Non-pigmented ciliary epithelial cell (primary cell): ENCODE measurements around the gene LENG8.

Experiments
- DNase-seq: peaks from one replicate; pipeline ENCODE4 v3.0.0-alpha.2; 2010; ENCODE audit warnings: low read depth

LENG8 gene

DNA sequence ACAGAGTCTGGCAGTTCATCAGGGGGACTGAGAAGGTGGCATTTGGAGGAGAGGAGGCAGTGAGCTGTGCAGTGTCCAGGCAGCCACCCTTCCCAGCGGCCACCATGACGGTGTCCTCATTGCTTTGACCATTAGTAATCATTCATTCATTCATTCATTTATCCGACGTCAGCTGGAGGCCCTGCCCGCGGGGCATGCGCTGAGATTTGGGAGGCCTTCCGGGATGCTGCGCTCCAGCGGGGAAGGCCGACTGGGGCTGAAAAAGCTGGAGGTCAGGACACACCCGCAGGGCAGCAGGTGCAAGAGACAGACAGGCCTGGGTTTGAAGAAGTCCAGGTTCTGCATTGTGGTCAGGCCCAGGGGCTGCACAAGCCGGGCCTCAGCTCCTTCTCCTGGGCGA, 24.8 kb upstream of the LENG8 start:
- no peak for DNase-seq

DNA sequence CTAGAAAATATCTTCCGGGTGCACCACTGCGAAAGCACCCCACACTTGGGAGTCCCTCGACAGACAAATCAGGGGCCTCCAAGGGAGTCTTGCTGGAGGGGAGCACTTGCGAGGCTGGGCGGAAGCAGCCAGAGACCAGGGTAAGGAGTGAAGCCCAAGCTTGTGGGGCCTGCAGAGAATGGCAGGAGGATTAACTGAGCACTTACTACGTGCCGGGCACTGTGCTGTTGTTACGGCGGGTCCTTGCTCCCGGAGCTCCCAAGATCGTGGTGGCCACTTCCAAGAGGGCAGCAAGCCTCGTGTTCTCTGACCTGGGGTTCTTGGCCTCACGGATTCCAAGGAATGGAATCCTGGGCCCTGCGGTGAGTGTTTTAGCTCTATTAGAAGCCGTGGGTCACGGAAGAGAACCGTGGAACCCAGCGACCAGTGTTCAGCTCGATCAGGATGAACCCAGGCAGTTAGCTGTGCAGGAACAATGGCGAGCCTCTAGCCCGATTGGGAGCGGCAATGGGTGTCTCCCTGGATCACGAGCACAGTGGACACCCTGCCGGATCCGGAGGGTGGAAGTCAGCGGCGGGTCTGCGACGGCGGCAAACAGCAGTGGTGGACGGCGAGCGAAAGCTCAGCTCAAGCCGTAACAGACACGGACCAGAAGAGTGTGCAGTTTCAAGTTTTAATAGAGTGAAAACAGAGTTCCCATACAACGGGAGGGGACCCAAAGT, 24.2 kb upstream of the LENG8 start:
- DNase-seq = no peak

DNA sequence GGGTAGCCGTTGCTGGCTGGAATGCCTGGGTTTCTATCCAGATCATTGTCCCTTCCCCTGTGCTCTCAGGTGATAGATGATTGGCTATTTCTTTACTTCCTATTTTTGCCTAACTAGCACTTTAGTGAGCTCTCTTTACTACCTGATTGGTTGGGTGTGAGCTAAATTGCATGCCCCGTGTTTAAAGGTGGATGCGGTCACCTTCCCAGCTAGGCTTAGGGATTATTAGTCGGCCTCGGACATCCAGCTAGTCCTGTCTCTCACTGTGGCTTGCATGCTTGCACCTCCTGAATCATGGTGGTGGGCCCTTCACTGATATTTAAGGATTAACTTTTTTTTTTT, 23.6 kb upstream of the LENG8 start:
- no peak for DNase-seq

- DNase-seq = no peak
Measured at GRCh38 chr19:54426291-54426931, 22.6 kb upstream of the LENG8 start.

DNA sequence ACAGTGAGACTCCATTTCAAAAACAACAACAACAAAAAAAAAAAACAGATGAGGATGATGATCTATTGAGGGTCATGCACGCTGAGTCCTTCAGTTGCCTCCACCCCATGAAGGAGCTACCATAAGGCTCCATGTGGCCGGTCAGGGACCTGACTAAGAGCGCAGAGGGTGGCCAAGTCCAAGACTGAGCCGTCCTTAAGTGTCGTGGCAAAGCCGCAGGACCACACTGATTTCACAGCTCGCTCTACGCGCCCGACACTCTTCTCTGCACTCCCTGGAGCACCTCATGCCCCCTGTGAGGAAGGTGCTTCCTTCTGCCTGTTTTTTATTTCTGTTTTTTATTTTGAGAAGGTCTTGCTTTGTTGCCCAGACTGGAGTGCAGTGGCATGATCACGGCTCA, 21.4 kb upstream of the LENG8 start:
- no peak for DNase-seq

DNA sequence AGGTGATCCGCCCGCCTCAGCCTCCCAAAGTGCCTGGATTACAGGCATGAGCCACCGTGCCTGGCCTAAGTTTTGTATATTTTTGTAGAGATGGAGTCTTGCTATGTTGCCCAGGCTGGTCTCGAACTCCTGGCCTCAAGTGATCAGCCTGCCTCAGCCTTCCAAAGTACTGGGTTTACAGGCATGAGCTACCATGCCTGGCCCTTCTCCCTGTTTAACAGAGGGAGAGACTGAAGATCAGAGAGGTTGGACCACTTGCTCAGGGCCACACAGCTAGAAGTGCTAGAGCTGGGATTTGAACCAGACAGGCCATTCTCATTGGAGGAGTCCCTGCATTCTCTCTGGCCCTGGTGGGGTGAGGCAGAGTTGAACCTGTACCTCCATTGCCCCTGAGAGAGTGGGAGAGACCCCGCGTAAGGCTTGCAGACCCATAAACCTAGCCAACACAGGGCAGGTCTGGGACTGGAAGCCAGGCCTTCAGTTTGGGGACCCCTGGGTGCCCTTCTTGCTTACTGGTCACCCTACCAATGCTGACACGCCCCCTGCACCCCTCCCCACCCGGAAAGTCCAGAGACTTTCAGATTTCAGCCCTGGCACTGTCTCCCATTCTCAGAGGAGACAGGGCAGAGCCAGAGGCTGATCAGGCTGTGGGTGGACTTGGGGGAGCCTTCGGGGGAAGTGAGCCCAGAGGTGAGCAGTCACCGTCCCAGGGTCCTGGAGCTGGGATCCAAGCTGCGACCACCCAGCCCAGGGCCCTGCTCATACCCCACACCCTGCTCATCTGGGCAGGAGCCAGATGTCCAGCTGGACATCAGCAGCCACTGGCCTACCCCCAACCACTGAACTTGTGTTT, 20.4 kb upstream of the LENG8 start:
- DNase-seq = no peak

GRCh38 chr19:54429176-54429495, 19.9 kb upstream of the LENG8 start:
- no peak for DNase-seq

DNA sequence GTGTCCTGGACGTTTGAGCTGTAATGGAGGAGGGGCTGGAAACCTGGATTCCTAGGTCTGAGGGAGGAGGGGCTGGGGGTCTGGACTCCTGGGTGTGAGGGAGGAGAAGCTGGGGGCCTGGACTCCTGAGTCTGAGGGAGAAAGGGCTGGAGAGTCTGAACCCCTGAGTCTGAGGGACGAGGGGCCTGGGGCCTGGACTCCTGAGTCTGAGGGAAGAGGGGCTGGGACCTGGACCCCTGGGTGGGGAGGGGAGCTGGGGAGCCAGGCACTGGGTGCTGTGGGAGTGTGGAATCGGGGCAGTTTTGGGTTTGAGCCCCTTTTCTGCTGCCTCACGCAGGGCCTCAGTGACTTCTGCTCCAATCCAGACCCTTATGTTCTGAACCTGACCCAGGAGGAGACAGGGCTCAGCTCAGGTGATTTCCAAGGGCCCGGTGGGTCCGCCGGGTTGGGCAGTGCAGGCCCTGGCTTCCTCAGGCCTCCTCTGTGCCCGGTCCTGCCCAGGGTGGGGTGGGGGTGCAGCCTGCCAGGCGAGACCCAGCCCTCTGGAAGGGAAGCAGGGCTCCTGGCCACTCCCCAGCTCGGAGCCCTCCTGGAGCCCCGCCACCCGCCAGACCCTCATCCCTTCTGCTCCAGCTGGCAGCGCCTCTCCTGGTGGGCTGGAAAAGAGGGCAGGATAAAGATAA, 19.3 kb upstream of the LENG8 start:
- no peak for DNase-seq

- no peak for DNase-seq
Measured at GRCh38 chr19:54430306-54431254, 18.4 kb upstream of the LENG8 start.

GRCh38 chr19:54431255-54431838, 17.7 kb upstream of the LENG8 start:
- DNase-seq = no peak

GRCh38 chr19:54432144-54432738, 16.8 kb upstream of the LENG8 start:
- no peak for DNase-seq

GRCh38 chr19:54433697-54434096, 15.3 kb upstream of the LENG8 start:
- DNase-seq = no peak

GRCh38 chr19:54434112-54434872, 14.7 kb upstream of the LENG8 start:
- no peak for DNase-seq

DNA sequence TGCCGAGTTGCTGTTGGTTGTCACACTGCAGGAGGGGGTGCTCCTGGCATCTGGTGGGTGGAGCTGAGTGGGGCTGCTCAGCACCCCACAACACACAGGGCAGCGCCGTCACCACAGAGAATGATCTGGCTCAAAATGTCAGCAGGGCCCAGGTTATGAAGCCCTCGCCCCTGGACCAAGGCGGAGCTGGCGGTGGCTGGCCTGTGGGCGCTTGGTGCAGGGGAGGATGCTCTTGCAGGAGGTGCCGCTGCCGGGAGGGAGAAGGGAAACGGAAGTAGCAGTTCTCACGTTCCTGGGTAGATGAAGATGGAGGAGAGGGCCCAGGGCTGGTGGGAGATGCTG, 14.2 kb upstream of the LENG8 start:
- no peak for DNase-seq

- DNase-seq = no peak
Measured at GRCh38 chr19:54435551-54436016, 13.4 kb upstream of the LENG8 start.

GRCh38 chr19:54436031-54436523, 12.9 kb upstream of the LENG8 start:
- no peak for DNase-seq

GRCh38 chr19:54436628-54437252, 12.3 kb upstream of the LENG8 start:
- no peak for DNase-seq

DNA sequence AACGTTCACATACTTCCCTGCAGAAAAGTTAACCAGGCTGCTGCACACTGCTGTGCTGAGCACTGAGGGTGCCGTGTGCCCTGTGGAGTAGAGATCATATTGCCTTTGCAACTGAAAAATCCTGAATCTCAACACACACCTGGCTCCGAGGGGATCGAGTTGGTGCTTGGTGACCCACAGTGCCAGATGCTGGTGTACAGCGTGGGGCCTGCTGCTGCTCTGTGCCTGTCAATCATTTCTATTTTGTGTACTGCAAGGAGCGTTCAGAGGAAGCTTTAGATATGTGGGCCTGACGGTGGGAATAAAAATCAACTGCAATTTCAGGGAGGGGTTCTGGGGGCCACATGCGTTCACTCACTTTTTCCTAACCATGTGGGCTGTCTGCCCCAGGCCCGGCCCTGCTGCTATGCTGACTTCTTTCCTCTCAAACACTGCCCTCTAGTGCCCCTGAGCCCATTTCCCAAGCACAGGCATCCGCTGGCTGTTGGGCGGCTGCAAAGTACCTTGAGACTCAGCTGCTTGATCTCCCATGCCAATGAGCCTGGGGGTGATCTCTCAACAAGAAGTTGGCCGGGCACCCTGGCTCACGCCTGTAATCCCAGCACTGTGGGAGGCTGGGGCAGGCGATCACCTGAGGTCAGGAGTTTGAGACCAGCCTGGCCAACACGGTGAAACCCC, 9.7 kb upstream of the LENG8 start:
- no peak for DNase-seq

DNA sequence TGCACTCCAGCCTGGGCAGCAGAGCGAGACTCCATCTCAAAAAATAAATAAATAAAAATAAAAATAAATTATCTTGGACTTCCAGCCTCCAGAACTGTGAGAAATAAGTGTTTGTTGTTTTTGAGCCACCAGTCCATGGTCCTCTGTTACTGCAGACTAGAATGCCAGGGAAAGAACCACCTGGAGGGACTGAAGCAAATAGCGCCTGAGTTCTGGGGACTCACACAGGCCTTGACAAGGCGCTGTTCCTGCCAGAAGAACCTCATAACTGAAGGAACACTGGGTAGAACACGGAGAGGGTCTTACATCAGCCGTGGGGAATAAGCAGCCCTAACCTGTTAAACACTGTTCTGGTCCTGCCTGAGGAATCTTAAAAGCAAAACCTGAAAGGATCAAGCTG, 8.4 kb upstream of the LENG8 start:
- DNase-seq = no peak
